Kidney (tissue), 14 donors: ENCODE measurements around the gene SLC38A9. TPM values are rescaled to one million over a fixed set of nuclear protein-coding genes. Genes with fewer than 3 reads are reported as not detected.
A peak's percentile ranks its signal among the peaks of the same experiment; 100 is the strongest.
"Not testable (repeated sequence)": the region's sequence is repeated elsewhere in the genome, so short reads cannot be mapped to it uniquely, and the experiment has no call there.

Experiments used
- DNase-seq, 5 donors: peaks; one replicate each; pipeline ENCODE4 v3.0.0-alpha.2; 2013 to 2020
- FAIRE-seq: peaks from 2 replicates; lab custom pipeline; 2012; peaks lifted over from hg19 to GRCh38; lab: Jason Lieb, UNC
- H3K27ac ChIP-seq, 2 donors: one replicate each; pipeline ENCODE4 v1.7.0; 2013; ENCODE audit warnings: low read depth in 2 of 2, low read length in 2 of 2, inconsistent platforms in 1 of 2
- H3K27me3 ChIP-seq: one replicate; pipeline ENCODE4 v1.7.1; 2013; ENCODE audit warnings: low read length, inconsistent platforms; ENCODE audit not compliant: control insufficient read depth, insufficient read depth
- H3K36me3 ChIP-seq, 3 donors: one replicate each; pipeline versions ENCODE4 v1.7.0 to v1.7.1; 2013; ENCODE audit warnings: low read length in 3 of 3, control low read depth in 1 of 3, inconsistent platforms in 1 of 3; ENCODE audit not compliant: insufficient read depth in 3 of 3, control insufficient read depth in 2 of 3
- H3K4me1 ChIP-seq, 3 donors: one replicate each; pipeline versions ENCODE4 v1.7.0 to v1.7.1; 2013; ENCODE audit warnings: low read length in 3 of 3, inconsistent platforms in 1 of 3, low read depth in 1 of 3; ENCODE audit not compliant: control insufficient read depth in 2 of 3, insufficient read depth in 2 of 3
- H3K4me3 ChIP-seq, 3 donors: one replicate each; pipeline versions ENCODE4 v1.7.0 to v1.8.1; 2013; ENCODE audit warnings: low read length in 3 of 3, control low read depth in 1 of 3, inconsistent platforms in 1 of 3
- H3K9ac ChIP-seq, 3 donors: one replicate each; pipeline versions ENCODE4 v1.7.0 to v1.7.1; 2013; ENCODE audit warnings: low read length in 3 of 3, control low read depth in 1 of 3, inconsistent platforms in 1 of 3
- H3K9me3 ChIP-seq, 3 donors: one replicate each; pipeline versions ENCODE4 v1.7.0 to v1.7.1; 2013; ENCODE audit warnings: low read length in 3 of 3, control low read depth in 1 of 3, inconsistent platforms in 1 of 3; ENCODE audit not compliant: control insufficient read depth in 2 of 3, insufficient read depth in 1 of 3
- CTCF ChIP-seq: IDR thresholded peaks from 3 replicates; pipeline ENCODE4 v1.5.1; 2012; ENCODE audit warnings: mild to moderate bottlenecking, moderate library complexity, borderline replicate concordance; ENCODE audit not compliant: insufficient read depth; ENCODE audit errors: extremely low read depth
- intact Hi-C: fragments of 100-400 bp; cut with DNase I; formaldehyde crosslinking; loops from one replicate; pipeline ENCODE4 v1.11.1; 2022
- polyA plus RNA-seq: library from polyadenylated mRNA; stranded (reverse); fragments of 350-450 nt; fragmentation: Illumina TruSeq; extraction: RNeasy Lipid Tissue Mini Kit (QIAGEN cat#74804); gene quantifications from one replicate; pipeline ENCODE4 v1.2.3, GENCODE V29; 2014; ENCODE audit warnings: low read depth, low replicate concordance; ENCODE audit not compliant: insufficient read depth
- total RNA-seq: library from RNA; stranded (reverse); fragmentation: NEBNext Ultra II Directional; extraction: Animal tissue kit (Norgen Biotek cat#: 25700); gene quantifications from one replicate; pipeline ENCODE4 v1.2.1, GENCODE V29; 2021
- donor health status: control.
- donor health status: control.
- donor health status: control.
- donor health status: control.
- donor health status: control.
- donor health status: DM: yes; HTN: yes; CAD: no.
- donor health status: Normal renal cell carcinoma (clear cell type).

SLC38A9 gene
- total and polyA plus RNA-seq, 2 donors from 2014 or later: 5.8 to 24.8 TPM

- H3K9me3 ChIP-seq: no peaks in the 10 kb centered on the region
- H3K4me1 ChIP-seq: no peaks in the 10 kb centered on the region
- no peak overlapping the region for H3K27ac ChIP-seq
- no peak overlapping the region for H3K4me3 ChIP-seq
- DNase-seq (no peak), FAIRE-seq (no peak)
- H3K27me3 ChIP-seq: no peaks in the 10 kb centered on the region
- H3K36me3 ChIP-seq: no peaks in the 10 kb centered on the region
- H3K9ac ChIP-seq: no peak overlapping the region
- intact Hi-C loops: loop anchor here (10.0 kb wide), 1 partner anchor 296 kb away; no protein-coding TSS in a partner anchor
- TF ChIP-seq CTCF: no peak
Measured at GRCh38 chr5:55700745-55701144, 11.4 kb downstream of the SLC38A9 start.

GRCh38 chr5:55699041-55699688 is 13.0 kb downstream of the SLC38A9 start:
- Histone ChIP-seq H3K4me3 (no peak overlapping the region), H3K36me3 (no peaks in the 10 kb centered on the region), H3K27me3 (no peaks in the 10 kb centered on the region), H3K9ac (no peak overlapping the region), H3K4me1 (no peaks in the 10 kb centered on the region), H3K9me3 (no peaks in the 10 kb centered on the region), H3K27ac (no peak overlapping the region)
- intact Hi-C loops: loop anchor here (10.0 kb wide), 1 partner anchor 374 kb away; no protein-coding TSS in a partner anchor
- FAIRE-seq (peak; percentile 79), DNase-seq (no peak)
- no peak for TF ChIP-seq CTCF

- not testable (repeated sequence) for FAIRE-seq, H3K4me1 ChIP-seq, H3K27ac ChIP-seq, H3K27me3 ChIP-seq, H3K36me3 ChIP-seq, H3K4me3 ChIP-seq, DNase-seq, H3K9ac ChIP-seq, H3K9me3 ChIP-seq
- intact Hi-C loops: loop anchor here (10.0 kb wide), 1 partner anchor 372 kb away; no protein-coding TSS in a partner anchor
Measured at GRCh38 chr5:55696704-55697103, 15.4 kb downstream of the SLC38A9 start.

GRCh38 chr5:55694152-55694830 is 17.8 kb downstream of the SLC38A9 start:
- peak; percentile 46 for TF ChIP-seq CTCF
- H3K36me3 ChIP-seq: no peaks in the 10 kb centered on the region
- no peaks in the 10 kb centered on the region for H3K27me3 ChIP-seq
- H3K27ac ChIP-seq: no peak overlapping the region
- DNase-seq (peak in 1 of 5 donors; percentile 17), FAIRE-seq (no peak)
- no peaks in the 10 kb centered on the region for H3K9me3 ChIP-seq
- intact Hi-C loops: loop anchor here (10.0 kb wide), 1 partner anchor 369 kb away; no protein-coding TSS in a partner anchor
- no peak overlapping the region for H3K4me3 ChIP-seq
- H3K9ac ChIP-seq: no peak overlapping the region
- H3K4me1 ChIP-seq: peaks cover 4 to 7% (median 4%) of the 10 kb centered on the region in 3 donors
